GM12878 (cell line): Measurements from ENCODE around the gene FAM120A.

Source experiments
- CTCF ChIP-seq, 3 experiments: IDR thresholded peaks in 2 of 3; conservative IDR thresholded peaks in 1 of 3; 2 replicates each; pipeline ENCODE4 v1.5.1; 2011; ENCODE audit warnings: low read depth in 3 of 3, low read length in 3 of 3, mild to moderate bottlenecking in 3 of 3, control low read depth in 2 of 3, moderate library complexity in 2 of 3, inconsistent platforms in 1 of 3, mixed read lengths in 1 of 3; ENCODE audit not compliant: control insufficient read depth in 2 of 3, insufficient read depth in 1 of 3; ENCODE audit errors: extremely low read depth in 1 of 3
- FOS ChIP-seq: IDR thresholded peaks from 3 replicates; pipeline ENCODE4 v1.6.1; 2011; ENCODE audit warnings: borderline replicate concordance; ENCODE audit not compliant: insufficient read length; ENCODE audit errors: extremely low read depth
- RFX5 ChIP-seq: IDR thresholded peaks from 2 replicates; pipeline ENCODE4 v1.6.1; 2011; ENCODE audit warnings: low read depth, low read length, improper control_type of control experiment
- YY1 ChIP-seq: IDR thresholded peaks from 2 replicates; pipeline ENCODE4 v1.6.1; 2011; ENCODE audit warnings: low read depth, mild to moderate bottlenecking, low read length

- TF ChIP-seq RFX5 (no peak), YY1 (no peak), CTCF (IDR thresholded peaks at IDR 0.05 in 2 of 3, conservative IDR thresholded peaks at IDR 0.05 in 1 of 3; ENCODE audit: control insufficient read depth in 2 of 3, extremely low read depth in 1 of 3, insufficient read depth in 1 of 3, low read depth in 3 of 3, low read length in 3 of 3) (no peak), FOS (no peak)
These were observed 121.4 kb downstream of the FAM120A start for GRCh38 chr9:93572636-93573515.
